CD1c-positive myeloid dendritic cell (primary cell): ENCODE results near the gene IGFBP4.

Experiments used
- DNase-seq: peaks from one replicate; pipeline ENCODE4 v3.0.0-alpha.2; 2016; ENCODE audit errors: extremely low spot score

The IGFBP4 gene

DNA sequence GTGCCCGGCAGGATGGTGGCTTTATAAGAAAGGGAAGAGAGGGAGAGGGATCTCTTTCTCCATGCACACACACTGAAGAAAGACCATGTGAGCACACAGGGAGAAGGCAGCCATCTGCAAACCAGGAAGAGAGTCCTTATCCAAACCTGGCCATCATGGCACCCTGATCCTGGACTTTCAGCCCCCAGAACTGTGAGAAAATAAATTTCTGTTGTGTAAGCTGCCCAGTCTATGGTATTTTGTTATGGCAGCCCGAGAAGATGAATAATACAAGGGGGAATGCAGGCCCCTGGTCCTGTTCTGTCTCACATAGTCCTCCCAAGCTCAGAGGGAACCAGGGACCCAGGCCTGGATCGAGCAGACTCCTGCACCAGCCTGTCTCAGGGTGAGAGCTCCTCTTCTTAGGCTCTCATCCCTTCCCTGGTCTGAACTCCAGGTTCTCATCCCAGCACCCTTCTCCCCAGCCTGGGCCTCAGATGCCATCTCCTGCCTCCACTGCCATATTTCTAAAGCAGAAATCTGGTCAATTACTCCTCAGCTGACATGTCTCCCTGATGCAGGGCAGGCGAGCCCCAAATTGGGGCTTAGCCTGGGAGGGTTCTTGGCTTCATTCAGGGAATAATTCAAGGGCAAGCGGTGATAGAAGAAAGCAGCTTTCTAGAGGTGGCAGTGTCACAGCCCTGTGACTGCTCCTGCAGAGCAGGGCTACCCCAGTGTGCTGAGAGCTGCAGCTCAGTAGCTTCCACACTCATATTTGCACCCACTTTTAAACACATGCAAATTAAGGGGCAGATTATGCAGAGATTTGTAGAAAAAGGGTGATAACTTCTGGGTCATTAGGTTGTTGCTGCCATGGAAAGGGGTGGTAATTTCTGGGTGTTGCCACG is 28.8 kb downstream of the IGFBP4 start:
- no peak for DNase-seq

DNA sequence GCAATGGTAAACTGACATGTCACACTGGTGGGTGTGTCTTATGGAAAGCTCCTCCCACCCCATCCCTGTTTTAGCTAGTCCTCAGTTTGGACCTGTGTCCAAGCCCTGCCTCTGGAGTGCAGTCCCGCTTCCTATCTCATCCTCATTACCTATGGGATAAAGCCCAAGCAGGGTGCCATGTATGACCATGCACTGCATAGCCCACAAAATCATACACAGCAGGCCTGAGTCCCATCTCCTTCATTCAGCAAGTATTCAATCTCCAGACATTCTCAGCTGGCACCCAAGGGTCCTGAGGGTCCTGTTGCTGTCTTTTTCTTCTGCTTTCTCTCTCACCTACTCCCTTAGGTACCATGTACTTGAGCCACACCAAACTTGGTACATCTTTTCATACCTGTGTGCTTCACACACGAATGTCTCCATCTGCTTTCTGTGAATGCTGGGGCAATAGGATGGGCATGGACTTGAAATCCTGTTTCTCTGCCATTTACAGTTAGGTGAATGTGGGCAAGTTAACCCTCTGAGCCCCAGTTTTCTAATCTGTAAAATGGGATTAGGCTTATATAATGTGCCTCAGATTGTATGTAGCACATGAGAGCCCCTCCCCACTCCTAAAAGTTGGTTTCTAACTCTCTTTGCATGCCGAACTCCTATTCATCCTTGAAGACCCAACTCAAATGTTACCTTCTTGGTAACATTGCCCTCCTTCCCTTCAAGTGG is 29.6 kb downstream of the IGFBP4 start:
- DNase-seq, result no peak

DNA sequence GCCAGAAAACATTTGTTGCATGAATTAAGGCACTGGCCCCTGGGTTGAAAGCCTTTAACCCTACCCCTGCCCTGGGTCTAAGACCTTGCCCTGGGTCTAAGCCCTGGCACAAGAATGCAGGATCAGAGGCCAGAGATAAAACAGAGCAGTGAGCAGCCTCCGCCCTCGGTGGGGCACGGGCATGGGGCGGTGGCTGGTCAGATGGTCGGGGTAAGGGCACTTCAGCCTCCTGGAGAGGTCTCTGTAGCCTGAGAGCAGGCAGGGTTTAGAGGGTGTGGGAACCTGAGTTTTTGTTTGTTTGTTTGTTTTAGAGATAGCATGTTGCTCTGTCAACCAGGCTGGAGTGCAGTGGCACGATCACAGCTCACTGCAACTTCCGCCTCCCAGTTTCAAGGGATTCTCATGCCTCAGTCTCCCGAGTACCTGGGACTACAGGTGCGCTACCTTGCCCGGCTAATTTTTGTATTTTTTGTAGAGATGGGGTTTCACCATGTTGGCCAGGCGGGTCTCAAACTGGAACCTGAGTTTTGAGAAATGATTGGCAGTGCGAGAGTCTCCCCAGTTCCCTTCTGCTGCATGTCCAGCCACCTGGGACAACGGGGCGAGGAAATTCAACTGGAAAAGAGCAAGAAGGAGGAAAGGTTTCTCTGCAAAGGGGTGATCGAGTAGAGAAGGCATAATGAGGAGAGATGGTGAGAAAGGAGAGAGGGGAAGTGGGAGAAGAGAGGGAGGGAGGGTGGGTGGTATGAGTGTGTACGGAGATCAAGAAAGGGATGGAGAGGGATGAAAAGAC is 30.5 kb downstream of the IGFBP4 start:
- no peak for DNase-seq

DNA sequence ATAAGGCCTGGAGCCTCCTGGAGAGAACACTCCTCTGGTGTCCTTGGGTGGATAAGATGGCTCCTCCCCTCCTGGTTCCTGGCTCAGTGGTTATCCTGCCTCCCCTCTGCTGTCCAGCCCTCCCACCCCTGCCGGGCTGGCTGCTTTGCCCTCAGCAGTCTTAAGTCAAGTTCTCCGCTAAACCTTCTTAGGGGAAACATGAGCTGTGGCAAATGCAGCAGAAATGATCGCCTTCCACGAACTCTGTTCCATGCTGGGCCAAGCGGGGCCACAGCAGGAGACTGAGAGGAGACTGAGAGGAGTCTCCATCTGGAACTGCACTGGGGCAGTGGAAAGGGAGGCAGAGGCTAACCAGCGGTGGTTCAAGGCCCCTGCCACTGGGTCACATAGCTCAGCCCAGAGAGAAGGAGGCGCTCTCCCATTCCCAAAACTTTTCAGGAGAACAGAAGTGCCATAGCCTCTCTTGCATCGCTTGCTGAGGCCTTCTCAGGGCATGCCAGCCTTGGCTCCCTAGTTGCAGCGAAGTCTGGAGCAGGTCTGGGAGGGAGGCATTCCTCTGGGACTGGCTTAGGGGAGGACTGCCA is 31.3 kb downstream of the IGFBP4 start:
- no peak for DNase-seq

DNA sequence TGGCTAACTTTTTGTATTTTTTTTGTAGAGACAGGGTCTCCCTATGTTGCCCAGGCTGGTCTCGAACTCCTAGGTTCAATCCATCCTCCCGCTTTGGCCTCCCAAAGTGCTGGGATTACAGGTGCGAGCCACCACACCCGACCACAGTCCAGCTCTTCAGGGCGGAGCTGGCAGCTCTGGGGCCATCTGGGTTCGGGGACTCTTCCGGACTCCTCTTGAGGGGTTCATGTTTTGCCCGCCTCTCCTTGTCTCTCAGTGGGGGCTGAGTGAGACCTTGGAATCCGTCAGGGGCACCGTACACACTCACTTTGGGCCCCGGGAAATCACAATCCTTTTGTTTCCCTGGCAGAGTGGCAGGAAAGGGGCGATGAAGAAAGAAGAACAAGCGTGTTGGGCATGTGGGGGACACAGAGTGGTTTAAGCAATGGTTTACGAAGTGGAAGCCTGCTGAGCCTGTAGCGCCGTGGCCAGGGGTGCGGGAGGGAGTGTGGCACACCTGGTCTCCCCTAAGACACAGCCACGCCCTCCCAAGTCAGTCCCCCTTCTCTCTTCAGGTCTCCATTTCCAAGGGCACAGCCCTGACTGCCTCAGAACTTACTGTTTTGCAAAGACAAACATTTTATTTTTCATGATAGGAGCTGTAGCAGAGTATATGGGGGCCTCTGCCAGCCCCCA is 32.1 kb downstream of the IGFBP4 start:
- DNase-seq, result no peak

DNA sequence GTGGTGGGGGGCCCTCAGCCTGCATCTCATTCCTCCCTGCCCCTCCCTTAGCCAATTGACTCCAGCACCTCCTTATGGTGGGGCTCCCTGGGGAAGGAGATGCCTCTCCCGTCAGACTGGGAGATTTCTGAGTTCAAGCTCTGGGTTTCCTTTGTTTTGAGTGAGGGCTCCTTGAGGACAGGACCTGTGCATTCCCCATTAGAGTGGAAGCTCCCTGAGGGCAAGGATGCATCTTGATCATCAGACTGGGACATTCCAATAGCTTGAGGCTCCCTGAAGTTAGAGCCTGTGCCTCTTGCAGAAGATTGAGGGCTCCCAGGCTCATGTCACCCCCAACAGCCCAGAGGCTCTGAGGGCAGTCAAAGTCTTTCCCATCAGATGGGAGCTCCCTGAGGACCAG is 34.5 kb downstream of the IGFBP4 start:
- DNase-seq, result no peak

DNA sequence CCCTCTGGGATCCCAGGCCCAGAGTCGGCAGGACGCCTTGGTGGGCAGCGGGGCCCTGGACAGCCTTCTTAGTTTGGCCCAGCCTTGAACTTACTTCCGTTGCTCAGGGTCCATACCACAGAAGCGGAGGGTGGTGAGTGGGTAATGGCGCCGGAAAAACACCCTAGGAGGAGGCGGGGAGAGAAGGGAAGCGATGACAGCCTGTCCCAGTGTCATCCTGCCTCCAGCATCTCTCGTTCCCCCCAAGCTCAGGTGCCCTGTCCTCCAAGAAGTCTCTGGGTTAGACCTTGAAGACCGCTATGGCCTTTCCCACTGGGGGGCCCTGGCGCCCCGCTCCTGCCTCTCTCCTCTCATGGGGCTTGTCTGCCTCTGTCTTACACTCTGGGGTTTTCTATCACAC is 35.2 kb downstream of the IGFBP4 start:
- no peak for DNase-seq

DNA sequence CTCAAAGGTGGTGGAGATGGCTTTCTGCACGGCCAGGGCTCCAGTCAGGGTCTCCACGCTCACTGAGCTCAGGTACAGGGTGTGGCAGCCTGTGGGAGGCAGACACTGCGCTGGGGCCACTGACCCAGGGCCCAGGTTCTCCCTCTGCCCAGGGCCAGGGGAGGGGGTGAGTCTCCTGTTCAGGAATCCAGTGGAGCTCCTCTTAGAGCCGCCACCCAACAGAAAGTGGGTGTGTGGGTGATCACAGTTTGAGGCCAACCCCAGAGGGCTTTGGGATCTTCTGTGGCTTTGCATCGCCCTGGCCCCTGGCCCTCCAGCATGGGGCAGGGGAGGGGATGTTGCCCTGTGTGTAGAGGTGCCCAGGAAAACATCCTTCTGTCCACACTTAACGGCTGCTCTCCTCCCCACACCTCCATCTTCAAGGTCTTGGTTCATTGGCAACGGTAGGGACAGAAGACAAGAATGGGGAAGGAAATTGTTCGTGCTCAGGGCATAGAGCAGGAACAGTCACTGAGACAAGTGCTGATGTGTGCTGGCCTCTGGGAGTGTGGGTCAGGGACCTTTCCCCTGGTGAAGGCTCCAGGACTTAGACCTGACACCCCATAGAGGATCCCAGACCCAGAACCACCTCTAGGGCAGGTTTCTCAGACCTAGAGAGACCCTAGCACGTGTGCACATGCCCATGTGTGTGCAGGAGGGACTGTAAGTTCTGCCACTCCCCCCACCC is 36.7 kb downstream of the IGFBP4 start:
- DNase-seq, result peak; percentile 2

DNA sequence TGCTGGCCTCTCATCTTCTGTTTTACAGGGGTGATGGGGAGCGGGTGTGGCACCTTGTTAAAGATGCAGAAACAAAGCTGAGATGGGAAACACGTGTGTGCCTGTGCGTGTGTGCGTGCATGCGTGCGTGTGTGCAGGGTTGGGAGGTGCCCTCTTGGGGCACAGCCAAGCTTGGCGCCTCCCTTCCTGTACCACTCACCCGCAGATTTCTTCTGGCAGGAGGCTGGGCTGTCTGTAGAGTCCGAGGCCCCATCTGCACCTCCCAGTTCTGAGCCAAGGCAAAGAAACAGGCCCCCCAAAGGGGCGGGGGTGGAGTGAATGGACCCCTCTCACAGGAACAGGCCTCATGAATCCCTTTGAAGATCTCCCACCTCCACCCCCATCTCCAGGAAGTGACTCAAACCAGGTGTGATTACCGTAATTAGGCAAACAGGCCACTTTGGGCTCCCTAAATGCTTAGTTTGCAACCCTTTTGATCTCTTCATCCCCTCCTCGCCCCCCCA is 37.3 kb downstream of the IGFBP4 start:
- DNase-seq, result peak; percentile 45

DNA sequence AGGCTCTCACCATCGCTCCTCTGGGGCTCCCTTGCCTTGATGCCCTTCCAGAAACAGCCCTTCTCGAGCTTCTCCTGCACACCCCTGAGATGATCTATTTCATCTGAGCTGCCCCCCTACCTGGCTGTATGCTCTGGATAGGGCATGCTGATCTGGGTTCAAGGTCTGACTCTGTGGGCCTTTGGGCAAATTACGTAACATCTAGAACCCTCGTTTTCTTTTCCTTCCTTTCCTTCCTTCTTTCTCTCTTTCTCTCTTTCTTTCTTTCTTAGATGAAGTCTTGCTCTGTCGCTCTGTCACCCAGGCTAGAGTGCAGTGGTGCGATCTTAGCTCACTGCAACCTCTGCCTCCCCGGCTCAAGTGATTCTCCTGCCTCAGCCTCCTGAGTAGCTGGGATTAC is 37.9 kb downstream of the IGFBP4 start:
- DNase-seq, result no peak

DNA sequence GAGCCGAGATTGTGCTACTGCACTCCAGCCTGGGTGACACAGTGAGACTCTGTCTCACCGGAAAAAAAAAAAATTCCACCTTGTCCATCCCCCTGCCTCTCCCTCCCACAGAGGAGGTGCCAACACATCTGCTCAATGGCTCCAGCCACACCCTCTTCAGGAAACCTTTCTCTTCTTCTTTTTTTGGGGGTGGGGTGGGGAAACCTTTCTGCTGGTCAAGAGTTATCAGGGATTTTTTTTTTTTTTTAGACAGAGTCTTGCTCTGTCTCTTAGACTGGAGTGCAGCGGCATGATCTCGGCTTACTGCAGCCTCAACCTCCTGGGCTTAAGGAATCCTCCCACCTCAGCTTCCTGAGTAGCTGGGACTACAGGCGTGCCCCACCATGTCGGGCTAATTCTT is 39.5 kb downstream of the IGFBP4 start:
- no peak for DNase-seq

DNA sequence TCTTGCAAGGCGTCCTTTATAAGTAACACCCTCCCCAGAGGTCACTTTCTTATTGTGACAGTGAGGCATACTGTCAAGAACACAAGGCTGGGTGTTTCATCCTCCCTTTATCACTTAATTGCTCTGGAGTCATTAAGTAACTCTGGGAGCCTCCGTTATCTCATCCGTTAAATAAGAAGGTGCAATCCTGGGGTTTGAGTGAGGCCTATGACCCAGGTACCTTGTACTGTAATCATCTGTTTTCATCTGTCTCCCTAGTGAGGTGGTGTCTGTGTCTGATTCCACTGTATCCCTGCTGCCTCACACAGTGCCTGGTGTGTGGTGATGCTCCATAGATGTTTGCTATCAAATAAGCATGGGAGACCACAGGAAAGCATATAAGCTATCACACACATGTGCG is 40.4 kb downstream of the IGFBP4 start:
- no peak for DNase-seq

DNA sequence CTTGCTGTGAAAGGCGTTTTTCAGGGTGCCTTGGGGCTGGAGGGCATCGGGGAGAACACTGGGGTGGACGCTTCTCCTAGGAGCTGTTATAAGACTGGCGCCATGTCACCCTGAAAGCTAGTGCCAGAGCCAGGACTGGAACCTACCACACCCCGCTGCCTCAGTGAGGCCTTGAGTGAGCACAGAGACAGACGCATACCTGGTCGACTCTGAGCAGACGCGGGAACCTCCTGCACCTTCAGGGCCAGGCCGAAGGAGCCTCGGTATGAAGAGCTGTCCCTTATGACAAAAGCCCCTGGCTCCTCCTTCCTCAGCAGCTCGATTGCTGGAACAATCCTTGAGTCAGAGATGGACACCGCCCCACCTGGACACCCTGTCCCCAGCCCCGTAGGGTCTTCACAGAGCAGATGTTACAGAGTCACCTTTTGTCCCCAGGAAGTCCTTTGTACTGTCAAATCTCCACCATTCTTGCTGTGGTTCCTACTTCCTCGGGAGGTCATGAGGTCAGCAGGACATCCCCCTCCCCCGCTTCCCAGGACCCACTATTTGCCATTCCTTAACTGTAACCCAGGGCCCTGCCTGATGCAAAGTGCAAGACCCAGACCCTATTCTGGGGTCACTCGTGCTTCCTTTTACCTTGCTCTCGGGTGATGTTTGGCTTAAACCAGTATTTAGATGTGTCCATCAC is 41.2 kb downstream of the IGFBP4 start:
- no peak for DNase-seq

DNA sequence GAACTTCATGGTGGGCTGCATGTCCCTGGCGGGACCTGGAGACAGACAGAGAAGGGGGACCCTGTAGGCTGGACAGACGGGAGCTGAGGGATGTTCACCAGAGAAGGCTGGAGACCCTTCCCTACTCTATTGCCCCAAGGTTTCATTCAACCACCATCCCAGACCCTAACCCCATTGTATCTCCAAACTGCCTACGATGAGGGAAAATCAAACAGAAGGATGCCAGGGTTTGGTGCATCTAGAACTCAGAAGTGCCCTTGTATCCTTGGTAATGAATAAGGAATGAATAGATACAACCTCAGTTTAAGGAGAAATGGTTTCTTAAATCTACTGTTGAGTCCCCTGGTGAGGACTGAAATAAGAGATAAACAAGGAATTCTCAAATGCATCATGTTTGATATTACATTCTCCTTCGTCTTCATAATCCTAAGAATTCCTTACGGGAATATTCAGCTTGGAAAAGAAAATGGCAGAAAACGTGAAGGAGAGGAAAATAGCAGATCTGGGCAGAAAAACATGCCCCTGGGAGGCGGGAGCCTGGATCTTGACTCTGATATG is 41.8 kb downstream of the IGFBP4 start:
- DNase-seq, result no peak

DNA sequence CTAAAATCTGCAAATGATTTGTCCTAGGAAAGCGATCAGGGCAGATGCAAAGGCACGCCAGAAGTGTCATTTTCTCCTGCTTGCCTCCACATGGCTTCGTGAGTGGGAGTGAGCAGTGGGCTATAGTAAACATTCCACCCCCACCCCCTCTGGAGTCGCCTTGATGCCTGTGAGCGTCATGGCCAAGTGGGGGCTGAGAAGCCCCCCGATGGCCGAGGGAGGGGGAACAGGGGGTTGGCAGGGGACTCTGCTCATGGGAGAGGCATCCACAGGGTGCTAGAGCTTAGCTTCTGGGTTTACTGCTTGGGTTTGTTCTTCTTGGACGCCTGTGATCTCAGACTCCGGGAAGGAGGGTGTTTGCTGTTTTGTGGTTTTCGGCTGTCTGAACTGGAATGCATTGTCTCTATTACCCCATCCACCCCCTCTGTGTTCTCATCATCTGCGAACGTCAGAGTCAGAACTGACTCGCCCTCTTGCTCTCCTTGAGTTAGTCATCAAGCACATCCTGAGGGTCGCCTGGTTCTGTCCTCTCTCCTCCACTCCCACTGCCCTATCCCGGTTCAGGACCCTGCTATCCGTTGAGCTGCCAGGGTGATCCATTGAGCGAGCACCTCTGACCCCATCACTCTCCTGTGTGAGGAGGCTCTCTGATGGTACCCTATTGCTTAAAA is 42.7 kb downstream of the IGFBP4 start:
- DNase-seq, result no peak

DNA sequence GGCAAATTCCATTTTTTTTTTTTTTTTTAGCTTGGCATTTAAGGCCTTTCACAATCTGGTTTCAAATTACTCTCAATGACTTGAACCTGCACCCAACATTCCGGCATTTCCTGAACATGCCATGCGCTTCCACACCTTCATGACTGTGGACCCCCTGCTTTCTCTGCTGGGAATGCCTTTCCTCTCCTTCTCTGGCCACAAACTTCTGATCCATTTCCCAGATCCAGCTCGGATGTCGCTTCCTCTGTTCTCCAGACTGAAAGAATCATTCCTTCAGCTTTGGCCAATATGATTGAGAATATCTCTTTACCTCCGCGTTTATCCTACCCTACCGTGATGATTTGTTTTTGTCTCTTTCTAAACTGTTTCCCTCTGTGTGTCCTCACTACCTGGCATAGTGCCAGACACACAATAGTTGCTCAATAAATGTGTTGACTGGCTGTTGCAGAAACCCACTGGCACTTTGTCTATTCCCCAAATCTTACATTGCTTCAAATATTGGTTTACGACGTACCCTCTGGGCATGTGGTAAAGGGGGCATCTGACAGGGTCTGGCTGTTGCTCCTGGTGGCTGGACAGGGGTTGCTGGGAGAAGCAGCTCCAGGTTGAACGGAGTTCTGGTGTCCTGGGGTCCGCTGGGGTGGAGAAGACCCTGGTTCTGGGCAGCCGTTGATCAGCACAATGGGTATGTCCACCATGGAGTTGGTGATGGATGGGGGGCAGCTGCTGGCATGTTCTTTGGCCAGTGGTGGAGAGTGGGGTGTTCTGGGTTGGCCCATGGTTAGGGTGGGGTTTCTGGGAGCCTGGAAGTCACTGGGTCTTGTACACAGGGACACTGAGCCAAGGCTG is 43.5 kb downstream of the IGFBP4 start:
- DNase-seq, result peak; percentile 19

DNA sequence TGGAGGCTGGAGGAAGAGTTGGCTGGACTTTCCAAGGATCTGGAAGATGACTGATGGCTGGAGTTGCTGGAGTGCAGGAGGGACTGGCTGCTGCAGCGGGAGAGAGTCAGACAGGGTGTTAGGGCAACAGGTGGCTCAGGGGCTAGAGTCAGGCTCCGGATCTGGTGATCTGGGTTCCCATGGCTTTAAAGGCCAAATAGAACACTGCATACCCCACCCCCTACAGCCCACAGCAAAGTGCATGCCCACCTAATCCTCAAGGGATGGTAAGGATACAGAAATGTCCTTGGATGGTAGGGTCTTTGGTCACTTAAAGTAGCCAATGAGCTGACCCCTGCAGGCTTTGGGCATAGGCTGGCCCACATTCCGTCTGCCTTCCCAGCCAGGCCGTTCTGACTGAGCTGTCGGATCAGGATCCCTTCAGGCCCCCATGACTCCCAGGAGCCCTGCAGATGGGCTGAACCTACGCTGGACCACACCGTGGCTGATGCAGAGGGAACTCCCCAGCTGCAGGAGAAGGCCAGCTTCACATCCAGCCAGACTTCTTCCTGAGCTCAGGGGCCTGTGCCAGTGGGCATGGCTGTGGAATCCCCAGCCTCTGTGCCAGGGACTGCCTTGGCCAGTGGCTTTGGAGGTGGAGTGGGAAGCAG is 44.2 kb downstream of the IGFBP4 start:
- DNase-seq, result no peak
